ENCODE measurements around the gene PDLIM7.

Gene PDLIM7

GRCh38 chr5:177440990-177441780 lies 56.2 kb downstream of the PDLIM7 start:
- TF ChIP-seq SP1 (IDR thresholded peaks at IDR 0.05) (no peak), HDGF (IDR thresholded peaks at IDR 0.05; ENCODE audit: borderline replicate concordance) (no peak), CTBP1 (IDR thresholded peaks at IDR 0.05; ENCODE audit: borderline replicate concordance) (no peak), SUZ12 (IDR thresholded peaks at IDR 0.05) (no peak), ZNF384 (IDR thresholded peaks at IDR 0.05) (no peak), BHLHE40 (IDR thresholded peaks at IDR 0.05; ENCODE audit: borderline replicate concordance) (no peak), ELF4 (IDR thresholded peaks at IDR 0.05) (no peak), LEF1 (IDR thresholded peaks at IDR 0.05; ENCODE audit: borderline replicate concordance) (no peak), NFRKB (IDR thresholded peaks at IDR 0.05) (no peak), L3MBTL2 (conservative IDR thresholded peaks at IDR 0.05) (no peak), FOXK2 (IDR thresholded peaks at IDR 0.05) (no peak), TARDBP (IDR thresholded peaks at IDR 0.05) (no peak), ARNT (IDR thresholded peaks at IDR 0.05) (no peak), PKNOX1 (IDR thresholded peaks at IDR 0.05) (no peak), FOXA1 (IDR thresholded peaks at IDR 0.05) (no peak), FOXM1 (IDR thresholded peaks at IDR 0.05; ENCODE audit: borderline replicate concordance) (no peak)
- CTCF ChIA-PET: interaction anchor here (0.7 to 1.2 kb wide), 3 partner anchors 16 to 59 kb away, joined by 3 to 5 read pairs (median 3); no protein-coding TSS in a partner anchor
- no peak for DNase-seq (ENCODE audit: extremely low spot score)
- POLR2A ChIA-PET: interaction anchor here (0.9 to 7.4 kb wide), 3 partner anchors 12 to 16 kb away, joined by 3 to 69 read pairs (median 3); partner anchors contain the start of gene GRK6

- no peak for DNase-seq (ENCODE audit: extremely low spot score)
- ChIA-PET CTCF (interaction anchor here (0.7 to 1.6 kb wide), 3 partner anchors 17 to 58 kb away, joined by 3 to 4 read pairs (median 3); no protein-coding TSS in a partner anchor), POLR2A (interaction anchor here (7.4 kb wide), 1 partner anchor 15 kb away, joined by 69 read pairs; the partner anchor contains the start of gene GRK6)
- TF ChIP-seq HDGF (IDR thresholded peaks at IDR 0.05; ENCODE audit: borderline replicate concordance): no peak
- no peak for TF ChIP-seq SP1 (IDR thresholded peaks at IDR 0.05)
- TF ChIP-seq FOXM1 (IDR thresholded peaks at IDR 0.05; ENCODE audit: borderline replicate concordance): no peak
- TF ChIP-seq FOXA1 (IDR thresholded peaks at IDR 0.05): no peak
- TF ChIP-seq BHLHE40 (IDR thresholded peaks at IDR 0.05; ENCODE audit: borderline replicate concordance): no peak
- no peak for TF ChIP-seq ELF4 (IDR thresholded peaks at IDR 0.05)
- no peak for TF ChIP-seq ARNT (IDR thresholded peaks at IDR 0.05)
- TF ChIP-seq LEF1 (IDR thresholded peaks at IDR 0.05; ENCODE audit: borderline replicate concordance): no peak
- TF ChIP-seq SUZ12 (IDR thresholded peaks at IDR 0.05): no peak
- no peak for TF ChIP-seq CTBP1 (IDR thresholded peaks at IDR 0.05; ENCODE audit: borderline replicate concordance)
- TF ChIP-seq PKNOX1 (IDR thresholded peaks at IDR 0.05): no peak
Measured at GRCh38 chr5:177440211-177440989, 57.0 kb downstream of the PDLIM7 start.

DNA sequence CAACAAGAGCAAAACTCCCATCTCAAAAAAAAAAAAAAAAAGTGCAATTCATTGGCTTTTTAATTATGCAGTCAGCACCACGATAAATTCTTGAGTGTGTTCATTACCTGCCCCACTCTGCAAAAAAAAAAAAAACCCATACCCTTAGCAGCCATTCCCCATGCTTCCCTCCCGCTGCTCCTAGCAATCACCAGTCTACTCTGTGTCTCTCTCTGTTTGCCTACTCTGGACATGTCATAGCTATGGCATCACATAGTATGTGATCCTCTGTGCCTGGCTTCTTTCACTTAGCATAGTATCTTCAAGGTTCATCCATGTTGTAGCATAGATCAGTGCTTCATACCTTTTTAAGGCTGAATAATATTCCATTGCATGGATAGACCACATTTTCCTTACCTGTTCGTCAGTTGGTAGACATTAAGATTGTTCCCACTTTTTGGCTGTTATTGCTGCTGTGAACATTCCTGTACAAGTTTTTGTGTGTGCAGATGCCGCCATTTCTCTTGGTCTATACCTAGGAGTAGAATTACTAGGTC lies 57.8 kb downstream of the PDLIM7 start:
- DNase-seq (ENCODE audit: extremely low spot score): no peak
- POLR2A ChIA-PET: interaction anchor here (4.3 to 7.4 kb wide), 2 partner anchors 13 to 14 kb away, joined by 34 to 69 read pairs; partner anchors contain the start of gene GRK6
- CTCF ChIA-PET: interaction anchor here (1.6 kb wide), 1 partner anchor 49 kb away, joined by 4 read pairs; no protein-coding TSS in a partner anchor
- TF ChIP-seq ARNT (IDR thresholded peaks at IDR 0.05) (no peak), FOXK2 (IDR thresholded peaks at IDR 0.05) (no peak), LEF1 (IDR thresholded peaks at IDR 0.05; ENCODE audit: borderline replicate concordance) (no peak)

DNA sequence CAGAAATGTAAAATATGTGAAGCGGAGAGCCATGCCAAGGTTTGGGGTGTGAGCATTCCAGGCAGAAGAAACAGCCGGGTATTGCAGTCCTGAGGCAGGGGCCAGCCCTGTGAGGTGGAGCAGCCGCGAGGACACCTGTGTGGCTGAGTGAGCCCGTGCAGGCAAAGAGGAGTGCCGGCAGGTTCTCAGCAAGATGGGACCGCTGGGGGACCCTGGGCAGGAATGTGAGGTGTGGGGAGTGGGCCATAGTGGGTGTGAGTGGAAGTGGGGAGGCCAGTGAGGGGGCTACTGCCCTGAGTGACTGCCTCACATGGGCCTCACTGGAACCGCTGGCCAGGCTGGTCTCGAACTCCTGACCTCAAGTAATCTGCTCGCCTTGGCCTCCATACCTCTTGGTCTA lies 58.9 kb downstream of the PDLIM7 start:
- ChIA-PET CTCF (no interaction called here), POLR2A (interaction anchor here (4.3 kb wide), 1 partner anchor 12 kb away, joined by 34 read pairs; the partner anchor contains the start of gene GRK6)
- TF ChIP-seq FOXA1 (IDR thresholded peaks at IDR 0.05) (no peak), L3MBTL2 (conservative IDR thresholded peaks at IDR 0.05) (no peak), FOXK2 (IDR thresholded peaks at IDR 0.05) (no peak), HDGF (IDR thresholded peaks at IDR 0.05; ENCODE audit: borderline replicate concordance) (no peak), ARNT (IDR thresholded peaks at IDR 0.05) (no peak), SUZ12 (IDR thresholded peaks at IDR 0.05) (no peak), SP1 (IDR thresholded peaks at IDR 0.05) (no peak), CTBP1 (IDR thresholded peaks at IDR 0.05; ENCODE audit: borderline replicate concordance) (no peak), LEF1 (IDR thresholded peaks at IDR 0.05; ENCODE audit: borderline replicate concordance) (no peak), PKNOX1 (IDR thresholded peaks at IDR 0.05) (no peak), TARDBP (IDR thresholded peaks at IDR 0.05) (no peak), BHLHE40 (IDR thresholded peaks at IDR 0.05; ENCODE audit: borderline replicate concordance) (no peak), FOXM1 (IDR thresholded peaks at IDR 0.05; ENCODE audit: borderline replicate concordance) (no peak), ZNF384 (IDR thresholded peaks at IDR 0.05) (no peak)
- DNase-seq (ENCODE audit: extremely low spot score): no peak

DNA sequence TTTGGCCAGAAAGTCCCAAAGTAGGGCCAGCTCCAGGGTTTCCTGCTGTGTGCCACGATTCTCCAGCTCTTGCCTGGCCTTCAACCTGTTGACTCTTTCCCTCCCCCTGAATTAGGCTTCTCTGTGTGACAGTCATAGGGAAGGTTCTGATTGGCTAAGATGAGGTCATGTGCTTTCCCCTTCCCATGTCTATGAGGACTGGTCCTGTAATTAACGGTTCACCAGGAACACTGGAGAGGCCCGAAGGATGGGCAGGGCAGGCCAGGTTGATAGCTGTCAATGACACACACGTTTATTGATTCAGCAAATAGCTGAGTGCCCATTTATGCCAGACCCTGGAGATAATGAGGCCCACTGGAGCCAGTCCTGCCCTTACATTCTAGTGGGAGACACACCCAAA lies 59.8 kb downstream of the PDLIM7 start:
- POLR2A ChIA-PET: interaction anchor here (1.0 to 4.3 kb wide), 4 partner anchors 7 to 85 kb away, joined by 3 to 34 read pairs (median 6); partner anchors contain the start of gene GRK6
- DNase-seq (ENCODE audit: extremely low spot score): no peak
- TF ChIP-seq BHLHE40 (IDR thresholded peaks at IDR 0.05; ENCODE audit: borderline replicate concordance): no peak
- TF ChIP-seq CTBP1 (IDR thresholded peaks at IDR 0.05; ENCODE audit: borderline replicate concordance): no peak
- no peak for TF ChIP-seq SUZ12 (IDR thresholded peaks at IDR 0.05)
- TF ChIP-seq ZNF384 (IDR thresholded peaks at IDR 0.05): no peak
- TF ChIP-seq ELF4 (IDR thresholded peaks at IDR 0.05): no peak
- TF ChIP-seq TARDBP (IDR thresholded peaks at IDR 0.05): no peak
- no peak for TF ChIP-seq PKNOX1 (IDR thresholded peaks at IDR 0.05)
- CTCF ChIA-PET: interaction anchor here (1.3 to 1.4 kb wide), 2 partner anchors 10 to 33 kb away, joined by 4 to 6 read pairs; no protein-coding TSS in a partner anchor

Measured in HEK293T (cell line).